Measurements from ENCODE around the gene CNGA3. TPM values are rescaled to one million over a fixed set of nuclear protein-coding genes. Genes with fewer than 3 reads are reported as not detected.

Gene CNGA3
- total and polyA plus RNA-seq, 2 of the 4 experiments (the other 2 are of a cell fraction) = under 0.01 TPM; not detected in 1

- DNase-seq (no peak), ATAC-seq (ENCODE audit: low read depth) (peak; percentile 3; the same call in 1 of the 2 replicates)
- Histone ChIP-seq H4K8ac (ENCODE audit: low read depth in 2 of 2, low read length in 2 of 2) (peak overlapping the region in 1 of 2 experiments; percentile 48; a peak in 1 of 4 replicates), H3K9me1 (ENCODE audit: insufficient read depth, low read length) (peaks cover 8% of the 10 kb centered on the region), H3K27me3 (ENCODE audit: control insufficient read depth, insufficient read depth, low read length) (no peaks in the 10 kb centered on the region), H3K4me1 (ENCODE audit: control insufficient read depth, insufficient read depth, low read length) (peaks cover 6% of the 10 kb centered on the region), H2BK20ac (ENCODE audit: low read depth, low read length) (no peak overlapping the region), H3K4me3 (ENCODE audit: insufficient read depth, low read depth, low read length) (peak overlapping the region; percentile 87), H4K5ac (ENCODE audit: low read depth, low read length) (no peak overlapping the region; the same call in 1 of the 2 replicates), H3K27ac (ENCODE audit: insufficient read depth, low read length) (peak overlapping the region; percentile 30), H2BK120ac (ENCODE audit: low read depth, low read length) (no peak overlapping the region), H2AFZ (replicated peaks; ENCODE audit: low read length, poor library complexity) (peak overlapping the region; percentile 76), H3K79me1 (ENCODE audit: low read depth in 1 of 2, low read length in 2 of 2) (peaks cover 17 to 46% of the 10 kb centered on the region in 2 experiments; a peak in 3 of 4 replicates), H3K18ac (ENCODE audit: low read depth, low read length) (no peak overlapping the region), H3K9me3 (ENCODE audit: control insufficient read depth, insufficient read depth, low read length) (no peaks in the 10 kb centered on the region), H3K23ac (ENCODE audit: low read depth, low read length) (peak overlapping the region; percentile 63; the same call in 1 of the 2 replicates), H4K91ac (ENCODE audit: insufficient read depth, low read depth, low read length) (no peak overlapping the region), H4K20me1 (ENCODE audit: insufficient read depth, low read length) (peaks cover 23% of the 10 kb centered on the region), H3K56ac (ENCODE audit: extremely low read depth, insufficient read depth, low read length) (peak overlapping the region; percentile 19; the same call in 1 of the 2 replicates), H2AK5ac (ENCODE audit: low read depth, low read length) (no peak overlapping the region; the same call in 1 of the 2 replicates), H2BK15ac (ENCODE audit: low read depth, low read length) (no peak overlapping the region), H3K14ac (replicated peaks; ENCODE audit: low read depth, low read length) (peak overlapping the region; percentile 56), H2AK9ac (replicated peaks; ENCODE audit: low read depth, low read length, poor library complexity) (peak overlapping the region; percentile 55), H3K4me2 (ENCODE audit: low read depth, low read length) (peak overlapping the region; percentile 92), H3K36me3 (ENCODE audit: control insufficient read depth, insufficient read depth, low read length) (no peaks in the 10 kb centered on the region), H3K9ac (ENCODE audit: low read depth, low read length) (peak overlapping the region; percentile 67), H3K4ac (ENCODE audit: low read depth, low read length) (no peak overlapping the region; the same call in 1 of the 2 replicates), H2BK5ac (ENCODE audit: low read depth, low read length, poor library complexity, severe bottlenecking) (no peak overlapping the region)
- intact Hi-C loops (cut with micrococcal nuclease) = loop anchor here (10.0 kb wide), 1 partner anchor 159 kb away; the partner anchor contains the start of genes COA5 and UNC50
- ChIA-PET CTCF (no interaction called here), POLR2A (ENCODE audit: unreplicated experiment) (interaction anchor here (0.5 kb wide), 1 partner anchor 12 kb away, joined by 4 read pairs; no protein-coding TSS in a partner anchor)
- in situ Hi-C loops (cut with MboI; ENCODE audit: low sequenced_read_pairs) = no loop called here
- no TSS peak for BruUV-seq (replicated peaks)
- dilution Hi-C loops (cut with HindIII; ENCODE audit: low sequenced_read_pairs, unreplicated experiment) = no loop called here
- WGBS, 2 experiments (ENCODE audit: extremely low coverage in 2 of 2, insufficient read length in 1 of 2) = 53% methylated on average over 4 of the region's 19 CpGs; no CpG with 5 or more reads in 1 of the 2 experiments
- TF ChIP-seq RAD21 (IDR thresholded peaks at IDR 0.05; ENCODE audit: low read length) = no peak
- no peak for TF ChIP-seq CHD1 (IDR thresholded peaks at IDR 0.05; ENCODE audit: low read depth, low read length)
- no peak for TF ChIP-seq NFE2L2 (IDR thresholded peaks at IDR 0.05; ENCODE audit: low read depth, low read length)
- no peak for TF ChIP-seq CTCF (conservative IDR thresholded peaks at IDR 0.05; ENCODE audit: low read depth, low read length)
- no peak for TF ChIP-seq FOS (IDR thresholded peaks at IDR 0.05; ENCODE audit: low read depth, low read length)
- no peak for TF ChIP-seq MAZ (IDR thresholded peaks at IDR 0.05; ENCODE audit: borderline replicate concordance, low read depth, low read length)
- TF ChIP-seq RFX5 (IDR thresholded peaks at IDR 0.05; ENCODE audit: low read depth, low read length) = no peak
- no peak for TF ChIP-seq CEBPB (IDR thresholded peaks at IDR 0.05; ENCODE audit: low read depth, low read length)
- no peak for TF ChIP-seq SMC3 (IDR thresholded peaks at IDR 0.05; ENCODE audit: low read depth, low read length)
- TF ChIP-seq RCOR1 (IDR thresholded peaks at IDR 0.05; ENCODE audit: insufficient replicate concordance, low read length) = no peak
- TF ChIP-seq MAFK (IDR thresholded peaks at IDR 0.05; ENCODE audit: low read depth, low read length) = no peak
- no peak for TF ChIP-seq MXI1 (IDR thresholded peaks at IDR 0.05; ENCODE audit: borderline replicate concordance, low read depth, low read length)
- TF ChIP-seq ELK1 (IDR thresholded peaks at IDR 0.05; ENCODE audit: borderline replicate concordance, low read depth, low read length) = no peak
Measured at GRCh38 chr2:98445683-98446581, 99.7 kb downstream of the CNGA3 start.

Measured in IMR-90 (cell line).